OCI-LY1 (cell line): ENCODE measurements around the gene L1CAM.

Source experiments
- H2AFZ ChIP-seq: fragments of 200-600 bp; sonication (generic), shearing (Covaris generic); 2 replicates; pipeline ENCODE4 v1.6.0; 2014; ENCODE audit warnings: antibody characterized with exemption, mild to moderate bottlenecking, low read length
- H3F3A ChIP-seq: fragments of 200-600 bp; sonication (generic), shearing (Covaris generic); 2 replicates; pipeline ENCODE4 v1.6.0; 2014; ENCODE audit warnings: mild to moderate bottlenecking, antibody characterized with exemption, low read length, moderate library complexity; ENCODE audit not compliant: insufficient read depth
- H3K27ac ChIP-seq: fragments of 200-600 bp; sonication (generic); 2 replicates; pipeline ENCODE4 v1.5.1; 2014; ENCODE audit warnings: low read length, mixed run types, mild to moderate bottlenecking, low read depth; ENCODE audit not compliant: poor library complexity, severe bottlenecking
- H3K27me3 ChIP-seq: fragments of 200-600 bp; sonication (generic); 2 replicates; pipeline ENCODE4 v1.6.0; 2014; ENCODE audit warnings: antibody characterized with exemption, mild to moderate bottlenecking, low read length, moderate library complexity; ENCODE audit not compliant: insufficient read depth
- H3K36me3 ChIP-seq: fragments of 200-600 bp; sonication (generic); 2 replicates; pipeline ENCODE4 v1.6.1; 2014; ENCODE audit warnings: mild to moderate bottlenecking, antibody characterized with exemption, low read length, moderate library complexity, mixed read lengths; ENCODE audit not compliant: insufficient read depth
- H3K4me1 ChIP-seq: fragments of 200-600 bp; sonication (generic); 2 replicates; pipeline ENCODE4 v1.5.1; 2014; ENCODE audit warnings: mild to moderate bottlenecking, low read length, moderate library complexity; ENCODE audit not compliant: insufficient read depth, severe bottlenecking
- H3K4me2 ChIP-seq: fragments of 200-600 bp; sonication (generic), shearing (Covaris generic); 2 replicates; pipeline ENCODE4 v1.6.1; 2014; ENCODE audit warnings: low read length
- H3K4me3 ChIP-seq: fragments of 200-600 bp; sonication (generic); 2 replicates; pipeline ENCODE4 v1.5.1; 2014; ENCODE audit warnings: low read length, low read depth, mild to moderate bottlenecking, mixed read lengths; ENCODE audit not compliant: poor library complexity, severe bottlenecking
- H3K79me2 ChIP-seq: fragments of 200-600 bp; shearing (Covaris generic); 2 replicates; pipeline ENCODE4 v1.6.1; 2016; ENCODE audit warnings: mixed run types, low read length, mixed read lengths; ENCODE audit not compliant: insufficient read depth
- H3K9ac ChIP-seq: fragments of 200-600 bp; sonication (generic), shearing (Covaris generic); 2 replicates; pipeline ENCODE4 v1.6.1; 2014; ENCODE audit warnings: mild to moderate bottlenecking, low read length, mixed read lengths
- H3K9me2 ChIP-seq: fragments of 200-600 bp; sonication (generic), shearing (Covaris generic); 2 replicates; pipeline ENCODE4 v1.6.1; 2014; ENCODE audit warnings: low read depth, mild to moderate bottlenecking, low read length, mixed read lengths
- H3K9me3 ChIP-seq: fragments of 200-600 bp; shearing (Covaris generic); 2 replicates; pipeline ENCODE4 v1.6.1; 2014; ENCODE audit warnings: low read length, mixed read lengths
- H4K20me1 ChIP-seq: fragments of 200-600 bp; sonication (generic), shearing (Covaris generic); 2 replicates; pipeline ENCODE4 v1.6.0; 2016; ENCODE audit warnings: mild to moderate bottlenecking, low read length; ENCODE audit not compliant: insufficient read depth
- EZH2 ChIP-seq: fragments of 200-600 bp; sonication (generic), shearing (Covaris generic); IDR thresholded peaks from 2 replicates; pipeline ENCODE4 v1.8.0; 2017; ENCODE audit warnings: borderline replicate concordance, mixed run types, mild to moderate bottlenecking, antibody characterized with exemption, low read length, moderate library complexity, mixed read lengths
- TF ChIP-seq, protein P1 (sequence below): fragments of 200-600 bp; sonication (generic), shearing (Covaris generic); IDR thresholded peaks from 2 replicates; pipeline ENCODE4 v1.5.1; 2017; ENCODE audit warnings: mild to moderate bottlenecking, antibody characterized with exemption, low read length, moderate library complexity, mixed read lengths

The L1CAM gene

GRCh38 chrX:153831429-153832150, 54.4 kb downstream of the L1CAM start:
- Histone ChIP-seq H3K9me2 (no peaks in the 10 kb centered on the region), H3K27me3 (no peaks in the 10 kb centered on the region), H3K4me3 (no peak overlapping the region), H3K79me2 (no peaks in the 10 kb centered on the region), H3K9ac (no peak overlapping the region), H3K9me3 (no peaks in the 10 kb centered on the region), H3F3A (no peaks in the 10 kb centered on the region), H3K4me1 (no peaks in the 10 kb centered on the region), H3K36me3 (no peaks in the 10 kb centered on the region), H3K4me2 (no peak overlapping the region), H2AFZ (no peak overlapping the region), H4K20me1 (no peaks in the 10 kb centered on the region), H3K27ac (no peak overlapping the region)
- no peak for TF ChIP-seq EZH2
- TF ChIP-seq, protein P1, sequence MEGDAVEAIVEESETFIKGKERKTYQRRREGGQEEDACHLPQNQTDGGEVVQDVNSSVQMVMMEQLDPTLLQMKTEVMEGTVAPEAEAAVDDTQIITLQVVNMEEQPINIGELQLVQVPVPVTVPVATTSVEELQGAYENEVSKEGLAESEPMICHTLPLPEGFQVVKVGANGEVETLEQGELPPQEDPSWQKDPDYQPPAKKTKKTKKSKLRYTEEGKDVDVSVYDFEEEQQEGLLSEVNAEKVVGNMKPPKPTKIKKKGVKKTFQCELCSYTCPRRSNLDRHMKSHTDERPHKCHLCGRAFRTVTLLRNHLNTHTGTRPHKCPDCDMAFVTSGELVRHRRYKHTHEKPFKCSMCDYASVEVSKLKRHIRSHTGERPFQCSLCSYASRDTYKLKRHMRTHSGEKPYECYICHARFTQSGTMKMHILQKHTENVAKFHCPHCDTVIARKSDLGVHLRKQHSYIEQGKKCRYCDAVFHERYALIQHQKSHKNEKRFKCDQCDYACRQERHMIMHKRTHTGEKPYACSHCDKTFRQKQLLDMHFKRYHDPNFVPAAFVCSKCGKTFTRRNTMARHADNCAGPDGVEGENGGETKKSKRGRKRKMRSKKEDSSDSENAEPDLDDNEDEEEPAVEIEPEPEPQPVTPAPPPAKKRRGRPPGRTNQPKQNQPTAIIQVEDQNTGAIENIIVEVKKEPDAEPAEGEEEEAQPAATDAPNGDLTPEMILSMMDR: no peak

DNA sequence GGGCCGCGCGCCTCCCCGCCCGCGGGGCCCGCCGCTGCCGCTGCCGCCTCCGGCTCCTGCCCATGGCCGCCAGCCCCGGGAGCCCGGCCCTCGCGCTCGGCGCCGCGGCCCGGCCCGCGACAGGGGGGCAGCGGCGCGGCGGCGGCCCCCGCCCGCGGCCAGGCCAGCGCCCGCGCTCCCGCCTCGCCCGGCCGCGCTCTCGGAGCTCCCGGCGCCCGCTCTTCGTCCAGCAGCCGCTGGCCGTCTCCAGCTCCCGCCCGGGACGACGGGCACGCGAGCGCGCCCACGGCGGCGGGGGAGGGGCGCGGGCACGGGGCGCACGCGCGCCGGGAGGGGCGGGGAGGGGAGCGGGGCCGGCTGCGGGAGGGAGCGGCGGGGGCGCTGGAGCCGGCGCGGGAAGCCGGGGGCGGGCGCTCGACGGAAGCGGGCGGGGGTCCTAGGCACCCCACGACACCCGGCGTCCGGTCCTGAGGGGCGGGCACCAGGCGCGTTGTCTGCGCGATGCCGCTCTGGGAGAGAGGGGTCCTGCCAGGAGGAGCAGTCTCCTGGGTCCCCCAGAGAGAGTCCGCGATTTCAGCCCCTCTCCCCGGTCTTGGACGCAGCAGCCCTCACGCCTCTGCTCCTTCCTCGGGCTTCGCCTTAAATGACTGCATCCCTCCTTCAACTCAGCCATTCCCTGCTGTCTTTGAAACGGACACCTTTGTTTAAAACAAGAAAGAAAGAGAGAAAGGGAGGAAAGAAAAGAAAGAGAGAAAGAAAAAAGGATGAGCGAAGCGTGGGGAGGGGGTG, 55.1 kb downstream of the L1CAM start:
- Histone ChIP-seq H3K4me3 (no peak overlapping the region), H3K36me3 (no peaks in the 10 kb centered on the region), H3K9me3 (no peaks in the 10 kb centered on the region), H4K20me1 (no peaks in the 10 kb centered on the region), H3K79me2 (no peaks in the 10 kb centered on the region), H3K4me1 (no peaks in the 10 kb centered on the region), H3K9ac (no peak overlapping the region), H3F3A (no peaks in the 10 kb centered on the region), H3K27ac (no peak overlapping the region), H3K27me3 (no peaks in the 10 kb centered on the region), H2AFZ (no peak overlapping the region), H3K4me2 (no peak overlapping the region), H3K9me2 (no peaks in the 10 kb centered on the region)
- TF ChIP-seq, protein P1: no peak
- no peak for TF ChIP-seq EZH2

- no peaks in the 10 kb centered on the region for H3K36me3 ChIP-seq
- no peak within 1 kb of the TSS for H3K27ac ChIP-seq
- TF ChIP-seq, protein P1: no peak
- TF ChIP-seq EZH2: no peak
- no peaks in the 10 kb centered on the region for H3K9me3 ChIP-seq
- H3F3A ChIP-seq: no peaks in the 10 kb centered on the region
- H3K4me1 ChIP-seq: no peaks in the 10 kb centered on the region
- no peak within 1 kb of the TSS for H2AFZ ChIP-seq
- no peaks in the 10 kb centered on the region for H3K27me3 ChIP-seq
- H3K79me2 ChIP-seq: no peaks in the 10 kb centered on the region
- no peaks in the 10 kb centered on the region for H4K20me1 ChIP-seq
- H3K9me2 ChIP-seq: no peaks in the 10 kb centered on the region
- H3K4me3 ChIP-seq: no peak within 1 kb of the TSS
- H3K9ac ChIP-seq: no peak within 1 kb of the TSS
- H3K4me2 ChIP-seq: peak within 1 kb of the TSS; percentile 16; the same call in 1 of the 2 replicates
These were observed 56.0 kb downstream of the L1CAM start, which contains the start of gene PDZD4 for GRCh38 chrX:153829799-153830639. PDZD4 (minus strand) TSS chrX:153830544; CDS start chrX:153830298, 246 bp downstream.
